Transverse colon (tissue), 4 donors: Measurements from ENCODE around the gene ADH1A.

Experiments
- CTCF ChIP-seq, 5 experiments: fragments of 200-600 bp in 3 of 5; fragments of 450-650 bp in 2 of 5; sonication (generic) in 3 of 5; IDR thresholded peaks; 1 replicate in 2 of 5; 2 replicates in 3 of 5; pipeline ENCODE4 v1.5.1; 2016 to 2017; ENCODE audit warnings: antibody characterized with exemption in 5 of 5, inconsistent platforms in 3 of 5, mild to moderate bottlenecking in 2 of 5, moderate library complexity in 1 of 5
- POLR2A ChIP-seq: fragments of 450-650 bp; IDR thresholded peaks from one replicate; pipeline ENCODE4 v1.6.1; 2016; ENCODE audit warnings: antibody characterized with exemption, mild to moderate bottlenecking, moderate library complexity
- POLR2AphosphoS5 ChIP-seq, 3 donors: sonication (generic); formaldehyde crosslinking; IDR thresholded peaks; one replicate each; pipeline ENCODE4 v1.6.1; 2016; ENCODE audit warnings: antibody characterized with exemption in 3 of 3

GRCh38 chr4:99301376-99302164 lies 10.8 kb upstream of the ADH1A start:
- TF ChIP-seq CTCF (IDR thresholded peaks at IDR 0.05) = no peak
- TF ChIP-seq POLR2A = no peak
- no peak for TF ChIP-seq POLR2AphosphoS5 (IDR thresholded peaks at IDR 0.05)
